DND-41 (cell line): Measurements from ENCODE around the gene GLUD1.

ENCODE experiments used
- ATAC-seq: fragments of 200-7000 bp; cut with Tn5 transposase; 3 replicates; pipeline ENCODE4 v1.9.1; 2021; ENCODE audit warnings: low read depth; ENCODE audit not compliant: insufficient read depth
- DNase-seq: peaks from one replicate; pipeline ENCODE4 v3.0.0-alpha.2; 2020
- H2AFZ ChIP-seq: 2 replicates; pipeline ENCODE4 v1.6.0; 2012; ENCODE audit warnings: low read depth, low read length
- H3K27ac ChIP-seq: 2 replicates; pipeline ENCODE4 v1.5.1; 2012; ENCODE audit warnings: low read length, inconsistent platforms
- H3K27me3 ChIP-seq: fragments of 200-600 bp; sonication (generic); 2 replicates; pipeline ENCODE4 v1.6.0; 2012; ENCODE audit warnings: low read length, mild to moderate bottlenecking, inconsistent platforms; ENCODE audit not compliant: insufficient read depth, poor library complexity
- H3K36me3 ChIP-seq: 2 replicates; pipeline ENCODE4 v1.5.1; 2012; ENCODE audit warnings: low read length, inconsistent platforms; ENCODE audit not compliant: insufficient read depth
- H3K4me1 ChIP-seq: 2 replicates; pipeline ENCODE4 v1.5.1; 2012; ENCODE audit warnings: mild to moderate bottlenecking, low read length; ENCODE audit not compliant: insufficient read depth
- H3K4me2 ChIP-seq: 2 replicates; pipeline ENCODE4 v1.6.0; 2012; ENCODE audit warnings: mild to moderate bottlenecking, moderate library complexity, low read length, inconsistent platforms; ENCODE audit not compliant: insufficient read depth
- H3K4me3 ChIP-seq, 2 experiments: fragments of 200-600 bp in 1 of 2; shearing (Covaris generic) in 1 of 2; 2 replicates each; pipeline ENCODE4 v1.5.1; 2012 to 2016; ENCODE audit warnings: inconsistent platforms in 2 of 2, low read length in 2 of 2, mild to moderate bottlenecking in 2 of 2, low read depth in 1 of 2, moderate library complexity in 1 of 2
- H3K79me2 ChIP-seq: 2 replicates; pipeline ENCODE4 v1.6.0; 2012; ENCODE audit warnings: low read length, inconsistent platforms; ENCODE audit not compliant: insufficient read depth
- H3K9ac ChIP-seq: 2 replicates; pipeline ENCODE4 v1.6.0; 2012; ENCODE audit warnings: low read depth, mild to moderate bottlenecking, inconsistent platforms, low read length, moderate library complexity
- H3K9me3 ChIP-seq: 2 replicates; pipeline ENCODE4 v1.5.1; 2012; ENCODE audit warnings: low read length, moderate library complexity, mild to moderate bottlenecking, inconsistent platforms; ENCODE audit not compliant: insufficient read depth, severe bottlenecking
- H4K20me1 ChIP-seq: 2 replicates; pipeline ENCODE4 v1.6.0; 2012; ENCODE audit warnings: low read length; ENCODE audit not compliant: insufficient read depth
- CTCF ChIP-seq: IDR thresholded peaks from 2 replicates; pipeline ENCODE4 v1.5.1; 2012; ENCODE audit warnings: borderline replicate concordance, low read length, moderate library complexity, mild to moderate bottlenecking; ENCODE audit not compliant: poor library complexity, severe bottlenecking; ENCODE audit errors: extremely low read depth
- EZH2 ChIP-seq: IDR thresholded peaks from 3 replicates; pipeline ENCODE4 v1.6.1; 2012; ENCODE audit warnings: borderline replicate concordance, low read depth, mild to moderate bottlenecking, moderate library complexity, low read length, inconsistent platforms; ENCODE audit not compliant: severe bottlenecking

The GLUD1 gene

GRCh38 chr10:87054373-87055295 is 40.0 kb downstream of the GLUD1 start:
- no peak overlapping the region for H3K4me3 ChIP-seq
- no peaks in the 10 kb centered on the region for H3K4me1 ChIP-seq
- no peaks in the 10 kb centered on the region for H3K79me2 ChIP-seq
- no peak overlapping the region for H3K9ac ChIP-seq
- peaks cover 82% of the 10 kb centered on the region for H3K36me3 ChIP-seq
- ATAC-seq (no peak), DNase-seq (no peak)
- no peak overlapping the region for H3K27ac ChIP-seq
- no peaks in the 10 kb centered on the region for H3K27me3 ChIP-seq
- no peak overlapping the region for H3K4me2 ChIP-seq
- no peak for TF ChIP-seq CTCF
- H4K20me1 ChIP-seq: no peaks in the 10 kb centered on the region
- H3K9me3 ChIP-seq: no peaks in the 10 kb centered on the region
- H2AFZ ChIP-seq: no peak overlapping the region

DNA sequence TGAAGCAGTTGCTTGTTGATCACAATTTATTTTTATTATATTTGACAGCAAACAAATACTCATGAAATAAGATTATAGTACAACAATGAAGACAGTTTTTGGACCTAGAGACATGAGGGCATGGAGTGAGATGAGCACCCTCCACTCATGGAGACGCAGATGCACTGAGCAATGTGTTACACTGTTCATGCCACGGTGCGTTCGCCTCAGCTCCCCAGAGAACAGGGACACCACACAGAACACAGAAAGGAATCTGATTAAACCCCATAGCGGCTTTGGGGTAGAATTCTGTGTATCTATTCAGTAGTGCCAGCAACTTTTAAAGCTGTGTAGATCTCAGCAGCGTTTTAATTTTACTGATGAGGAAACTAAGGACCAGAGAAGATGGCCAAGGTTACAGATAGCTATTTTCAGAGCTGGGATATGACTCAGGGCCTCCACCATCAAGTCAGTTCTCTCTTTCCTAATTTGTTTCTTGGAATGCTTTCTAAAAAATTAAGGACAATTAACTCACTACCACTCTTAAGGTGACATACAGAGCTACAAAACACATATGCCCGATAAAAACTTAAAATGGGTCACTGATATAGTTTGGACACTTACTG is 41.0 kb downstream of the GLUD1 start:
- Histone ChIP-seq H4K20me1 (no peaks in the 10 kb centered on the region), H3K9ac (no peak overlapping the region), H3K4me1 (no peaks in the 10 kb centered on the region), H3K9me3 (no peaks in the 10 kb centered on the region), H3K4me3 (no peak overlapping the region), H3K79me2 (no peaks in the 10 kb centered on the region), H3K4me2 (no peak overlapping the region), H2AFZ (no peak overlapping the region), H3K36me3 (peaks cover 81% of the 10 kb centered on the region), H3K27ac (no peak overlapping the region), H3K27me3 (no peaks in the 10 kb centered on the region)
- TF ChIP-seq CTCF (no peak), EZH2 (no peak)
- ATAC-seq (no peak), DNase-seq (no peak)

- no peak overlapping the region for H3K9ac ChIP-seq
- no peak overlapping the region for H3K4me2 ChIP-seq
- DNase-seq: no peak
- H3K27ac ChIP-seq: no peak overlapping the region
- H3K27me3 ChIP-seq: no peaks in the 10 kb centered on the region
- H3K4me1 ChIP-seq: no peaks in the 10 kb centered on the region
- H3K36me3 ChIP-seq: peaks cover 79% of the 10 kb centered on the region
- no peak for ATAC-seq
- H3K9me3 ChIP-seq: no peaks in the 10 kb centered on the region
- no peaks in the 10 kb centered on the region for H4K20me1 ChIP-seq
- no peaks in the 10 kb centered on the region for H3K79me2 ChIP-seq
- no peak overlapping the region for H3K4me3 ChIP-seq
- H2AFZ ChIP-seq: no peak overlapping the region
- TF ChIP-seq EZH2 (no peak), CTCF (no peak)
Measured at GRCh38 chr10:87053111-87053510, 41.5 kb downstream of the GLUD1 start.
